Aorta (tissue), 5 donors: Measurements from ENCODE around the gene TBC1D9. TPM values are rescaled to one million over a fixed set of nuclear protein-coding genes. Genes with fewer than 3 reads are reported as not detected.

Experiments used
- ATAC-seq: fragments of 200-7000 bp; cut with Tn5 transposase; one replicate; pipeline ENCODE4 v1.9.1; 2022; ENCODE audit warnings: moderate library complexity; ENCODE audit not compliant: low FRiP score
- DNase-seq, 2 donors: peaks; one replicate each; pipeline ENCODE4 v3.0.0-alpha.2; 2020
- H3K27ac ChIP-seq, 2 donors: one replicate each; pipeline ENCODE4 v1.5.1; 2013; ENCODE audit warnings: low read length in 2 of 2, mild to moderate bottlenecking in 2 of 2, moderate library complexity in 2 of 2, control low read depth in 1 of 2, inconsistent platforms in 1 of 2, low read depth in 1 of 2
- H3K27me3 ChIP-seq, 2 donors: one replicate each; pipeline ENCODE4 v1.6.1; 2013; ENCODE audit warnings: control low read depth in 1 of 2, low read length in 1 of 2, mild to moderate bottlenecking in 1 of 2, moderate library complexity in 1 of 2; ENCODE audit not compliant: insufficient read depth in 2 of 2, control insufficient read depth in 1 of 2
- H3K36me3 ChIP-seq, 2 donors: one replicate each; pipeline ENCODE4 v1.6.1; 2013; ENCODE audit warnings: control low read depth in 1 of 2, low read length in 1 of 2, mild to moderate bottlenecking in 1 of 2; ENCODE audit not compliant: insufficient read depth in 2 of 2, control insufficient read depth in 1 of 2
- H3K4me1 ChIP-seq, 2 donors: one replicate each; pipeline ENCODE4 v1.6.1; 2013; ENCODE audit warnings: low read length in 2 of 2, control low read depth in 1 of 2, mild to moderate bottlenecking in 1 of 2, moderate library complexity in 1 of 2; ENCODE audit not compliant: insufficient read depth in 2 of 2, control insufficient read depth in 1 of 2
- H3K4me3 ChIP-seq, 2 donors: one replicate each; pipeline ENCODE4 v1.5.1; 2013; ENCODE audit warnings: low read length in 2 of 2, control low read depth in 1 of 2, mild to moderate bottlenecking in 1 of 2
- H3K9me3 ChIP-seq: one replicate; pipeline ENCODE4 v1.6.1; 2013; ENCODE audit warnings: mild to moderate bottlenecking, low read length; ENCODE audit not compliant: control insufficient read depth
- WGBS, 2 donors: extraction: QIAGEN DNeasy Blood & Tissue Kit; methylation state at CpG; one replicate each; pipeline ENCODE4 v1.1.7; 2013; 5-methylcytosine and 5-hydroxymethylcytosine counted together
- intact Hi-C, 2 donors: fragments of 100-400 bp; cut with DNase I; formaldehyde crosslinking; loops; one replicate each; pipeline versions ENCODE4 v1.14.2 to v1.15.0; 2022
- polyA plus RNA-seq, 2 donors: library from polyadenylated mRNA; stranded (reverse); fragments of 200-250 nt; gene quantifications; one replicate each; pipeline ENCODE4 v1.2.3, GENCODE V29; 2013
- total RNA-seq, 2 donors: library from RNA; stranded (reverse); fragmentation: NEBNext Ultra II Directional; extraction: Animal tissue kit (Norgen Biotek cat#: 25700); gene quantifications; one replicate each; pipeline ENCODE4 v1.2.1, GENCODE V29; 2021
- donor health status: healthy with polysubstance abuse.
- donor health status: Bipolar disorder and iron deficiency.
- donor health status: DM: no; HTN: no; CAD: no.
- donor health status: DM: no; HTN: no; CAD: no.
- donor health status: DM: yes; HTN: yes; CAD: no.

Gene TBC1D9
- total and polyA plus RNA-seq, 4 donors = 4.7 to 28.8 (median 13.5) TPM

DNA sequence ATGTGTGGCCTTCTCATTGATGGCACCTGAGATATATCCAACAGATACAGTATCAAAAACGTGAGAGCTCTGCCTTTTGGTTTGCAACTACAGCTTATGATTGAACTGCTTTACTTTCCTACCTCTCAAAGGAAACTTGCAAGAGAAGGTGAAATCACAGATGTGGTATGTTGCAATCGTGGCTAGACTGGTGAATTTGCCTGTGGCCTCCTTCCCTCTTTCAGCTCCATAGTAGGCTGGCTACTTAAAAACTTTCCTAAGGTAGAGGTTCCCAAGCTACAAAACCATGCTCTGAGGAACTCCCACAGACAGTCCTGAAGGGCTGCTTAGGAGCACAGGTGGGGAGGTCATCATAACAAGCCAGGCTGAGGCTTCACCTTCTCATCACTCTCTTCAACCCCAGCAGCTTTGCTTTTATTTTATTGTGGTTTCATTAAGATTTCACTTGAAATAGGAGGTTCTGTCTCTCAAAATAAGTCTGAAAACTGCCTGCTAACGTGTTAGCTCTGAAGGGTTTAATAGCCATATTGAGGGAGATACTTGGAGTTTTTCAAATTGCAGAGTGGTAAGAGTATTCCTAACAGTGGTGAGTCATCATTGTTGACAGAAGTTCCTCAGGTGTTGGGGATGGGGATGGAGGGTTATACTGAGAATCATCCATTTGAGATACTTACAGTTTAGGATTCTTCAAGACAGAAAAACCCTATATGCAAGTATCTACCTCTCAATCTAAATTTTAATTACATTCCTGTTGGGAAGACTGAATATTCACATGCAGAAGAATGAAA lies 93.9 kb downstream of the TBC1D9 start:
- no peak overlapping the region for H3K4me3 ChIP-seq
- ATAC-seq = no peak
- no peaks in the 10 kb centered on the region for H3K4me1 ChIP-seq
- DNase-seq = no peak
- WGBS, 2 donors = 86 to 91% methylated on average over 3 of the region's 3 CpGs
- H3K36me3 ChIP-seq = peaks cover 4% of the 10 kb centered on the region in 2 donors
- no peaks in the 10 kb centered on the region for H3K27me3 ChIP-seq
- no peaks in the 10 kb centered on the region for H3K9me3 ChIP-seq
- intact Hi-C loops = no loop called here
- H3K27ac ChIP-seq = no peak overlapping the region

DNA sequence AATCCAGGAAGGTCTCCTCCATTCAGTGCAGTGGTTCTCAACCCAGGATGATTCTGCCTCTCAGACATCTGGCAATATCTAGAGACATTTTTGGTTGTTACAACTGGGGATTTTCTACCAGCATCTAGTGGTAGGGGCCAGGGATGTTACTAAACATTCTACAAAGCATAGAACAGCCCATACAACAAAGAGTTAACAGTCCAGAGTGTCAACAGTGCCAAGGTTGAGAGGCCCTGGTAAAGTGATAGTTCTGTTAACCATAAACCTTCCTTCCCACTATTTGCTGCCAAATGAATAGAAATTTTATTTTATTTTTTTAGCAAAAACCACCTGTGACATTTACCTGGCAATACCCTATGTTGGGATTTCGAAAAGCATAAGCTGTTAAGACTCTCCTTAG lies 94.6 kb downstream of the TBC1D9 start:
- ATAC-seq = no peak
- 92 to 95% methylated on average over 1 of the region's 1 CpG for WGBS, 2 donors
- H3K36me3 ChIP-seq = peaks cover 4 to 8% of the 10 kb centered on the region in 2 donors

DNA sequence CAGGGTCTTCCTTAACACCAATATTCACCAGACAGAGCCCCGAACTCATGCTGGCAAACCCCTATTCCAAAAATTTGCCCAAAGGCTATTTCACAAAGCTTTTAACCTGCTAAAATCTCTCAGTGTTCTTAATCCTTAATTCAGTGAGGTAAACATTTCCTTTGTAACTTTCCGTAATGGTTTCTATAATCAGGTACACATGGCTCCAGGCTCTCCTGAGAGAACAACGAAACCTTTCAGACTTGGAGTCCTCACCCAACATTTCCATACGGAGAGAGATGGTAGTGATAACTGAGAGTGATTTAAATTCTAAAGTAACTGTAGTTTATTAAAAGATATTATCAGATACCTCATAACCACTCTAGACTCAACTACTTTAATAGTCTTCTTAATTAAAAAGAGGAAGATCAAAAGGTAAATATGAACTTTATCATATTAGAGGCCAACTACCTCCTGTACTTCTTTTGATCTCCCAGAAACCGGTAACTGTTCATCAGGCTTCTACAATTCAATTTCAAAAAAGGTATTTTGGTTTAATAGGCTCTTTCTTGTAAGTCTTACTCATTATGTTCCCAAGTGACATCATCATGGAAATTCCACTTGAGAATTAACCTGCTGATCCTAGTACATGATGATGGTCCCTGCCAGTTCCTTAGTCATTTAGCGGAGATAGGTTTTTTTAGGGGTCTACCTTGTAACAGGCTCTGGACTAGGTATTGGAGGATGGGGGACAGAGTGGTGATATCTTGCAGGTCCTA lies 96.1 kb downstream of the TBC1D9 start:
- H3K36me3 ChIP-seq = peaks cover 4 to 8% of the 10 kb centered on the region in 2 donors
- ATAC-seq (no peak), DNase-seq (no peak)
- no peak overlapping the region for H3K27ac ChIP-seq
- no peaks in the 10 kb centered on the region for H3K27me3 ChIP-seq
- 93 to 95% methylated on average over 6 of the region's 6 CpGs for WGBS, 2 donors
- intact Hi-C loops = loop anchor here in 1 of 2 donors (10.0 kb wide), 1 partner anchor 95 kb away; the partner anchor contains the start of gene TBC1D9
- no peaks in the 10 kb centered on the region for H3K9me3 ChIP-seq
- H3K4me3 ChIP-seq = no peak overlapping the region
- no peaks in the 10 kb centered on the region for H3K4me1 ChIP-seq

More for the DNA sequence above, 94.6 kb downstream of the TBC1D9 start:
- Histone ChIP-seq H3K4me1 (no peaks in the 10 kb centered on the region), H3K27ac (no peak overlapping the region), H3K27me3 (no peaks in the 10 kb centered on the region), H3K4me3 (no peak overlapping the region), H3K9me3 (no peaks in the 10 kb centered on the region)
- DNase-seq = no peak
- intact Hi-C loops = no loop called here

DNA sequence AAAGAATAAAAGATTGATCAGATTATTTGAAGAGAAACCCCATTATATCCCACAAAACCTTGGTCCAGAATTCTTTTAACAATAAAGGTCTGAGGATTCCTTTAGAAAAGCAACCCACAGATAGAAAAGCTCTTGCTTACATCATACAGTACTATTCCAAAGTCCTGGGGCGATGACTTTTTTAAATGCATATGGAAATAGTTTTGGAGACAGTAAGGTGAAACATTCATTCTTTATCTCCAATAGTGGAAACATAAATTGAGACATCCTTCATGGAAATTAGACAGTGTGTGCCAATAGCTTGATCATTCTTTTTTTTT lies 101.7 kb downstream of the TBC1D9 start:
- ATAC-seq (no peak), DNase-seq (no peak)
- WGBS, 2 donors = 39 to 62% methylated on average over 1 of the region's 1 CpG
- intact Hi-C loops = loop anchor here in 1 of 2 donors (10.0 kb wide), 1 partner anchor 100 kb away; the partner anchor contains the start of gene TBC1D9
- Histone ChIP-seq H3K36me3 (peaks cover 4 to 7% of the 10 kb centered on the region in 2 donors), H3K4me1 (no peaks in the 10 kb centered on the region), H3K27me3 (no peaks in the 10 kb centered on the region), H3K9me3 (no peaks in the 10 kb centered on the region), H3K27ac (no peak overlapping the region), H3K4me3 (no peak overlapping the region)

DNA sequence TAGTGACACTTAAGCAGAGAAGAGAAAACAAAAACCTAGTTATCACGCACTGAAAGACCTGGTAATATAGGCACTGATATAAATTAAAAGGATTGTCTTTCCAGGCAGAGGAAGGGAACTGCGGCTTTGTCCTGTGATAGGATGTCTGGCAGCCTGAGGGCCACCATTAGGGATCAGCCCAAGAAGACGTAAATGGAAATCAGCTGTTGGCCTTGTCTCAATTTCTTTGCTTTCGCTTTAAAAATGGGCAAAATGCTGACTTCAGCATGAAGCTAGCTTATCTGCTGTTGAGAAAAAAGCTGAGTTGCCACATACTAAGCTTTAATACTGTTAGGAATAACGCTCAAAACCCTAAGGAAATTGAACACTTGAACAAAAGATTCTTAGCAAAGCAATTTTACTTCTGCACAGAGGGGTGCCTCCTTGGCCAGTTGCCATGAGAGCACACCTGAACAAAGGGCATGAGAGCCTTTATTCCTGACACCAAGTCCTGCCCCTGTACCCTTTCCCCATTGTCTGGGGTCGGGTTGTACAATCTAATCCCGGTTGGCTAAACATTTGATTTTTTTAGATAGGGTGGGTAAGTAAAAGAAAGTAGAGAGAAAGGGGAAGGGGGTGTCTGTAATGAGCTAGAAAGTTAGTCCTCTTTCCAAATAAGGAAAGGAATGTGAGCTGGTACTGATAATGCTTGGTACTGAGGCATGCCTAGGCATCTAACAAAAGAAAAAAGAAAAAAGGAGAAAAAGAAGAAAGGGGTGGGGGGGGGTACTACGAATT lies 102.3 kb downstream of the TBC1D9 start:
- DNase-seq (no peak), ATAC-seq (peak; percentile 83)
- peaks cover 4 to 7% of the 10 kb centered on the region in 2 donors for H3K36me3 ChIP-seq
- no peaks in the 10 kb centered on the region for H3K9me3 ChIP-seq
- intact Hi-C loops = loop anchor here in 1 of 2 donors (10.0 kb wide), 1 partner anchor 101 kb away; the partner anchor contains the start of gene TBC1D9
- H3K27ac ChIP-seq = no peak overlapping the region
- H3K4me1 ChIP-seq = no peaks in the 10 kb centered on the region
- no peaks in the 10 kb centered on the region for H3K27me3 ChIP-seq
- WGBS, 2 donors = 8% methylated on average over 8 of the region's 8 CpGs
- H3K4me3 ChIP-seq = peak overlapping the region; percentile 37 to 56

DNA sequence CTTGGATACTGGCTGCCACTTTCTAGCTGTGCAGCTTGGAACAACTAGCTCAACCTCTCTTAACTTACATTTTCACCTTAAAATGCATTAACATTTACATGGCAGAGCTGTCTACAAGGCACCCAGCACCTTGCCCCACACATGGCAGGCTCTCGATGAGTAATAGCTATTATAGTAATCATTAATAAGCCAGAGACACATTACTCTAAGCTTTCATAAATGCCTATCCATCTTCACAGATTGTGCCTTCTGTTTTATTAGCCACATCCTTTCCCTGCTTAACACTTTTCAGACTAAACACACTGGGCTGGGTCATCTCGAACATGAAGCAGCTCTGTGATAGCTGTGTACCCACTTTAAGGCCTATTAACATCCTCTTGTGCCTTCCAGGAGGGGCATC lies 103.6 kb downstream of the TBC1D9 start:
- no peak for ATAC-seq
- intact Hi-C loops = loop anchor here in 1 of 2 donors (10.0 kb wide), 1 partner anchor 102 kb away; the partner anchor contains the start of gene TBC1D9
- Histone ChIP-seq H3K36me3 (peaks cover 2 to 6% of the 10 kb centered on the region in 2 donors), H3K27ac (no peak overlapping the region), H3K9me3 (no peaks in the 10 kb centered on the region), H3K4me1 (no peaks in the 10 kb centered on the region), H3K4me3 (no peak overlapping the region), H3K27me3 (no peaks in the 10 kb centered on the region)
- no peak for DNase-seq
- WGBS, 2 donors = 92 to 97% methylated on average over 2 of the region's 2 CpGs

DNA sequence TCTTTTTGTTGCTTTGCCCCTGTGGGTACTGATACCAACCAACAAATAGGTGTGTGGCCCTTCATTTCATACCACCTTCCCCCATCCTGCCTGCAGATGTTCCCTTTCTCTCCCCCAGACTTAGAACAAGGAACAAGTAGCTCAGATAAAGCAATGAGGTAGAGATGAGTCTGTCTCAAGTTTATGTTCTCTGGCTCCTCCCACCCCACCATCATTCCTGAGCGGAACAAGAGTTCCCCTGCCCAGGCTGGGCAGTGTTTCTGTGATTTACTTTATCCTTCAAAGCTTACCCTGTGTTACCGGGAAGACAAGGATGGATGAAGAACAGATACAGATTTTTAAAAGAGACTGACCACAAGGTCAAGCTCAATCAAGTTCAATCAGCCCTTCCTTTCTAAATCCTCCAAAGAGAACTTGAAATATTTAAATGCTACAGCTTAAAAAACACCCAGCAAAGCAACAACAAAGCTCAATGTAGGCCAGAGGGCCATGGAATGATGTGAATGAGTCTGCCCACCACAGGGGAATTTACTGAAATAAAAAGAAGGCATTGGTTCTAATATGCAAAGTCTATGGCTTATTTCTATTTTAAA lies 107.4 kb downstream of the TBC1D9 start:
- intact Hi-C loops = loop anchor here in 1 of 2 donors (10.0 kb wide), 1 partner anchor 196 kb away; no protein-coding TSS in a partner anchor
- no peaks in the 10 kb centered on the region for H3K27me3 ChIP-seq
- no peak overlapping the region for H3K4me3 ChIP-seq
- no peaks in the 10 kb centered on the region for H3K36me3 ChIP-seq
- ATAC-seq (no peak), DNase-seq (no peak)
- H3K9me3 ChIP-seq = no peaks in the 10 kb centered on the region
- no peak overlapping the region for H3K27ac ChIP-seq
- 95 to 98% methylated on average over 2 of the region's 2 CpGs for WGBS, 2 donors
- no peaks in the 10 kb centered on the region for H3K4me1 ChIP-seq
